IPS-20b (cell line): ENCODE data around the gene PPIP5K2.
A peak's percentile ranks its signal among the peaks of the same experiment; 100 is the strongest.

Source experiments
- H3K27ac ChIP-seq: one replicate; pipeline ENCODE4 v1.5.1; 2013; ENCODE audit warnings: low read length
- H3K27me3 ChIP-seq: 2 replicates; pipeline ENCODE4 v1.6.1; 2013; ENCODE audit warnings: mild to moderate bottlenecking, low read length, inconsistent platforms; ENCODE audit not compliant: insufficient read depth
- H3K36me3 ChIP-seq: 2 replicates; pipeline ENCODE4 v1.6.1; 2013; ENCODE audit warnings: low read depth, mild to moderate bottlenecking, inconsistent platforms, low read length, moderate library complexity; ENCODE audit not compliant: insufficient read depth
- H3K4me1 ChIP-seq: 2 replicates; pipeline ENCODE4 v1.6.1; 2013; ENCODE audit warnings: mild to moderate bottlenecking, control low read depth, inconsistent platforms, low read length, moderate library complexity; ENCODE audit not compliant: insufficient read depth
- H3K4me3 ChIP-seq: 2 replicates; pipeline ENCODE4 v1.5.1; 2013; ENCODE audit warnings: mild to moderate bottlenecking, low read length, inconsistent platforms
- H3K9ac ChIP-seq: 2 replicates; pipeline ENCODE4 v1.6.1; 2013; ENCODE audit warnings: low read depth, mild to moderate bottlenecking, inconsistent platforms, low read length, moderate library complexity
- H3K9me3 ChIP-seq: 2 replicates; pipeline ENCODE4 v1.6.1; 2013; ENCODE audit warnings: mild to moderate bottlenecking, low read depth, low read length, inconsistent platforms; ENCODE audit not compliant: insufficient read depth

The PPIP5K2 gene

DNA sequence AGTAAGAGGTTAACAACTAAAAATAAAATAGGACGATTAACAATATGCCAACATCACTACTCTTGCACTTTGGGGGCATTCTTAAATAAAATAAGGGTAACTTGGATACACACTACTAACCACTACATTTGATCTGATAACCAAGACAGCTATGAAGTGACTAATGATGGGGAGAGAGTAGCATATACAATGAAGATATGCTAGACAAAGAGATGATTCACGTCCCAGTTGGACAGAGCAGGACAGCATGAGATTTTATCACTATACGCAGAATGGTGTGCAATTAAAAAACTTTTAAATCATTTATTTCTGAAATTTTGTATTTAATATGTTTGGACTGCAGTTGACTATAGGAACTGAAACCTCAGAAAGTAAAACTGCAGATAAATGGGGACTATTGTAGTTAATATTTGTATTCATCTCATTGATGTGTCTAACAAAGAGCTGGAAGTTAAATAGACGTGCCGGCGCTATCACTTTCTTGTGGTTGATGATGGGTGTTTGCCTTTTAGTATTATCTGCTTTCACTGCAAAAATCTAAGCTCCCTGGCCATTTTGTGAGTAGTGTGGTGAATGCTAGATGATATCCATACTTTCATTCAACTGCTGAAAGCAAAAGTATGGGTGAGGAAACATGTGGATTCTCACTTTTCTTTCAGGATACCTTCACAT lies 18.9 kb upstream of the PPIP5K2 start:
- Histone ChIP-seq H3K9me3 (no peaks in the 10 kb centered on the region), H3K4me1 (no peaks in the 10 kb centered on the region), H3K9ac (no peak overlapping the region), H3K4me3 (no peak overlapping the region), H3K36me3 (peaks cover 11% of the 10 kb centered on the region; the same call in 1 of the 2 replicates), H3K27me3 (no peaks in the 10 kb centered on the region), H3K27ac (no peak overlapping the region)

DNA sequence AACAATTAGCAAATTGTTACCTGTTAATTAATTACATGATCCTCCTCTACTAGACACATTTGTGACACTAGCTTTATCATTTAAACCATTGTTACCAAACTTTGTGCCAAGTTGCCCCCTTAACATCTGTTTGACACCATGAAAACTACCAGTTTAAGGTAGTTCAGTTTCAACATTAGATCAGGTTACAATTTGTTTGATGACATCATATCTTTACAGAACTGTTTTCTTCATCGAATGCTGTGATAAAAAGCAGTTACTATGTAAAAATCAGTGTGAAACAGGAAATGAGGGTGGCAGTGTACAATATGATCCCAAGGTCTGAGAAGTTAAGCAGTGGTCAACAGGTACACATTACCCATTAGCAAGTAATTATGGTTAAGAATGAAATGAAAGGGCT lies 17.9 kb upstream of the PPIP5K2 start:
- Histone ChIP-seq H3K36me3 (peaks cover 11% of the 10 kb centered on the region; the same call in 1 of the 2 replicates), H3K9me3 (no peaks in the 10 kb centered on the region), H3K9ac (no peak overlapping the region), H3K4me3 (no peak overlapping the region), H3K4me1 (no peaks in the 10 kb centered on the region), H3K27ac (no peak overlapping the region), H3K27me3 (no peaks in the 10 kb centered on the region)

DNA sequence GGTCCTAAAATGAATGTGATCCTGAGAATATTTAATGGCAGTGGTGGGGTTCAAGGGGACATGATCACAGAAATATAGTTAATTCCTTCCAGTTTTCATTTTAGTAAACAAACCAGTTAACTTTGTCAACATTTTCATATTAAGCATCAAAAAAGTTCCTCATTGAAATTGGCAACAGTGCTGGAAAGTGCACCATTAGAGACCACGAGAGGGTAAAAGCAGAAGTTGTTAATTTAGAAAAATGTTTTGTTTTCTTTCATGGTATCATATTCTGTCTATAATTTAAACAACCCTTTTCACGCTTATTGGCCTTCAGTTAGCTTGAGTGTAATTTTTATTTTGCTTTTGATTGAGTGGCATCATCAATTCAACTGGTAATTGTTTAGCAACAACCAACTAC lies 12.0 kb upstream of the PPIP5K2 start:
- peaks cover 4% of the 10 kb centered on the region; the same call in 1 of the 2 replicates for H3K36me3 ChIP-seq
- H3K4me3 ChIP-seq = no peak overlapping the region
- H3K9ac ChIP-seq = no peak overlapping the region
- no peak overlapping the region for H3K27ac ChIP-seq
- peaks cover 9% of the 10 kb centered on the region; the same call in 1 of the 2 replicates for H3K4me1 ChIP-seq
- no peaks in the 10 kb centered on the region for H3K27me3 ChIP-seq
- H3K9me3 ChIP-seq = no peaks in the 10 kb centered on the region

DNA sequence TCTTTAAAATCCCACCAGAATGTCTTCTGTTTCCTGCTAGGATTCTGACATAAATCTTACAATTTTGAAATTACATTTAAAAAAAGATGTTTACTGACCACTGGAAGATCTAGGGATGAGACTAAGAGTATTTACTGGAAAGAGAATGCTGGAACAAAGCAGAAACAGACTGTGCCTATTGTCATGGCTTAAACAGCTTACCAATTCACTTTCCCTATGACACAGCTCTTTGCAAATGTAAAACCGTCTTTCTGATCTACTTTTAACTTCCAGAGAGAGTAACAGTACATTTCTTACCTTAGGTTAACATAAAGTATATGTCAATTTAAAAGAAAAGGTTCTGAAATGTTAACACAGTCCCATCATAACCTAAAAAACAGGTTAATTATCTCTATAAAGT lies 10.8 kb upstream of the PPIP5K2 start:
- Histone ChIP-seq H3K4me3 (peak overlapping the region; percentile 5; the same call in 1 of the 2 replicates), H3K27me3 (no peaks in the 10 kb centered on the region), H3K9me3 (no peaks in the 10 kb centered on the region), H3K4me1 (peaks cover 9% of the 10 kb centered on the region; the same call in 1 of the 2 replicates), H3K9ac (no peak overlapping the region), H3K27ac (no peak overlapping the region), H3K36me3 (no peaks in the 10 kb centered on the region)

DNA sequence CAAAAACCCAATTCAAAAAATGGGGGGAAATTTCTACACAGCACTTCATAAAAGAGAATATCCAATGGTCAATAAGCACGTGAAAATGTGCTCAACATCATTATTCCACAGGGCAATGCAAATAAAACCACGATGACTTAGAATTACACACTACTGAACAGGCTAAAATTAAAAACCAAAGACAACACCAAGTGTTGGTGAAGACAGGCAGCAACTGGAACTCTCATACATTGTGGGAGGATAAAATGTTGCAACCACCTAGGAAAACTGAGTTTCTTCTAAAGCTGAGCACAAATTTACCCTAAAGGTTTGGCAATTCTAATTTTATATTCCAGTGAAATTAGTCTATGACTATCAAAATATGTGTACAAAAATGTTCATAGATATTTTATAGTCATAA lies 9.7 kb upstream of the PPIP5K2 start:
- H3K4me1 ChIP-seq = peaks cover 9% of the 10 kb centered on the region; the same call in 1 of the 2 replicates
- H3K4me3 ChIP-seq = no peak overlapping the region
- no peaks in the 10 kb centered on the region for H3K36me3 ChIP-seq
- no peaks in the 10 kb centered on the region for H3K27me3 ChIP-seq
- H3K9ac ChIP-seq = no peak overlapping the region
- no peak overlapping the region for H3K27ac ChIP-seq
- H3K9me3 ChIP-seq = no peaks in the 10 kb centered on the region

DNA sequence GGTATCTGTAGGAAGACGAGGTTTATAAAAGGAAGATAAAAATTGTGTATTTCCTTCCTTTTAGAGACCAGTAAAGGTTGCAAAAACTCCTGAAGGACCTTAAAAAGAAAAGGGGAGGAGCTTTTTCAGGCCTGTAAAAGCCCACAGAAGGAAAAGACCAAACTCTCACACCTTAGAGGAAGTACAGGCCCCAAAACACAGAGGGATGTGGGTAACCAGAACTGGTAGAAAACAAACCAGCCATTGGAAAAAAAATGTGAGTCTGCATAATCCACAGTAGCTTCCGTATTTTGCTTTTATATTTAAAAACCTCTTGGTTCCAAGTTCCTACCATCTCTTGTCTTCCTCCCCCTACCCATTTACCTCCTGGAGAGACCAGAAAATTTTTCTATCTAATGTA lies 8.6 kb upstream of the PPIP5K2 start:
- peaks cover 9% of the 10 kb centered on the region; the same call in 1 of the 2 replicates for H3K4me1 ChIP-seq
- no peaks in the 10 kb centered on the region for H3K27me3 ChIP-seq
- H3K9ac ChIP-seq = no peak overlapping the region
- no peaks in the 10 kb centered on the region for H3K9me3 ChIP-seq
- H3K4me3 ChIP-seq = no peak overlapping the region
- H3K36me3 ChIP-seq = no peaks in the 10 kb centered on the region
- no peak overlapping the region for H3K27ac ChIP-seq

DNA sequence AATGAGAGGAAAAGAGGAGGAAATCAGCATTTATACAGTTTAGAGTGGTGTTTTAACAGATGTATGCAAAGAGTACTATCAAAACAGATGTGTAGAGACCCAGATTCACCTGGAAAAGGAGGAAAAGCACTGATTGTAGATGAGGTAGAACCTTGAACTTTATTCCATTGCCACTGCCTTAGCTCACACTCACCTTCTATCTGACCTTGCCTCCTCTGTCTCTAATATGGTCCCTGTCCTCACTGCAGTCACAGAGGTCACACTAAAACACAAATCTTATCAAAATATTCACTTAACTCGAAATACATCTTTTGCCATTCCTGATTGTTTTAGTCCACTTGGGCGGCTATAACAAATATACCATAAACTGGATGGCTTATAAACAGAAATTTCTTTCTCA lies 7.2 kb upstream of the PPIP5K2 start:
- Histone ChIP-seq H3K9me3 (no peaks in the 10 kb centered on the region), H3K4me1 (peaks cover 9% of the 10 kb centered on the region; the same call in 1 of the 2 replicates), H3K9ac (no peak overlapping the region), H3K4me3 (no peak overlapping the region), H3K27ac (no peak overlapping the region), H3K36me3 (no peaks in the 10 kb centered on the region), H3K27me3 (no peaks in the 10 kb centered on the region)

DNA sequence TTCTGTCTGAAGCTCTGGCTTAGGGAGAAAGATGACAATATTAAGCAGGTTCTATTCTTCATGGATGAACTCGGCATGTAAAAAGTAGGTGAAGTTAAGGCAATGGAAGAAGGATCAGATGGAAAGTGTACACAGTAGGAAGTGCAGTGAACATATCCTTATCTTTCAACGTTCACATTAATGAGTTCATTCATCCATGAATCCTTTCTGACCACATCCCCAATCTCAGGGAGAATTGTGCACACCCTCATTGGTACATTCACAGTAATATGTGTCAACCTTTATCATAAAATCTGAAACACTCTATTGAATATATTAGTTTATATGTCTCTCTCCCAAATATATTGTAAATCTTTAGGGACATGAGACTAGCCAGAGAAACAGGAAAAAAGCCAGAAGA lies 5.7 kb upstream of the PPIP5K2 start:
- H3K27me3 ChIP-seq = no peaks in the 10 kb centered on the region
- H3K36me3 ChIP-seq = no peaks in the 10 kb centered on the region
- no peaks in the 10 kb centered on the region for H3K9me3 ChIP-seq
- H3K4me1 ChIP-seq = peaks cover 5% of the 10 kb centered on the region; the same call in 1 of the 2 replicates
- no peak overlapping the region for H3K27ac ChIP-seq
- no peak overlapping the region for H3K4me3 ChIP-seq
- no peak overlapping the region for H3K9ac ChIP-seq

DNA sequence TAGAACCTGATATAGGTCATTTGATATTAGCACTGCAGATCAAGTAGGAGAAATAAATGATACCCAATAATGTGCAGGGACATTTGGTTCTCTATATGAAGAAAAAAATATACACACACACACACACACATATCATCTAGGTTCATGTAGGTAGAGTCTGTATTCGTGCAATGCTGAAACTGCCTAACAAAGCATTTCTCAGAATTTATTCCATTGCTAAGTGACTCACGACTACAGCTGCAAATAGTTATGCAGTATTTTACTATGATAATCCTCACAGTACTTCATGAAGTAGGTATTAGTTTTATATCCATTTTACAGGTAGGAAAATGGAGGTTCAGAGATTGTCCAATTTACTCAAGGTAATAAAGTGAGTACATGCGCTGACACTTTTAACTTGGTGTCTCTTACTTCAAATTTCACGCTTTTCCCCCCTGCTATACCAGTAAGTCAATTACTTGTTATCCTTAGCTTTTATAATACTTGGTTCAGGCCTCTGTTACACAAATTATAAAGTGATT lies 2.6 kb upstream of the PPIP5K2 start:
- peaks cover 6% of the 10 kb centered on the region; the same call in 1 of the 2 replicates for H3K4me1 ChIP-seq
- H3K9me3 ChIP-seq = no peaks in the 10 kb centered on the region
- H3K27ac ChIP-seq = no peak overlapping the region
- no peaks in the 10 kb centered on the region for H3K36me3 ChIP-seq
- H3K4me3 ChIP-seq = no peak overlapping the region
- H3K9ac ChIP-seq = no peak overlapping the region
- H3K27me3 ChIP-seq = no peaks in the 10 kb centered on the region

DNA sequence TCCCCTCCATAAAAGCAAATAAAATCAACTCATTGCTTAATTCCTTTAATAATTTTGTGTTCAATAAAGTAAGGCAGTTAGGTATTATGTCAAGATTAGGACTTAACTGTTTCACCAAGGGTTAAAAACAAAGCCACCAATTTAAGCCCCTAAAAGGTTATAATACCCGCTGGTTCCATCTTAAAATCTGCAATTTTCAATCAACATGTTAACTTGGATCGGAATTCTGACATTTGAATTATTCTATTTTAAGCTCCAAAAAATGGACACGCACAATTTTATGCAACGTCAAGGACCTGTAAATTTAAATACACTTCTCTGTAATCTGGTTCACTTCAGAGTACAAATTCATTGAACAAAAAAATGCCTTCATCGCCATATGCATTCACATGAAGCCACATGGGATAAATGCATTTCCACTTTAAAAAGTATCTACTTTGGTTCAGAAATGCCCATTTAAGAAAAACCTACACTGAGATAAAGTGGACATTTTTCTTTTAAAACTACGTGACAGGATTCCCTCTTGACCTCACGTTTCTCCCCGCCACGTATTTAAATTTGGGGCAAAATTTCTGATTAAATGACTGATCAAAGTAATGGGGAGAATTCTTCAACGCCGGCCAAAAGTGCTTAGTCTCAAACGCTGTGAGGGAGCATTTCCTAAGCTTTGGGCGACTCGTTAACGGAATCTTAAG lies 884 bp upstream of the PPIP5K2 start:
- no peaks in the 10 kb centered on the region for H3K36me3 ChIP-seq
- H3K4me1 ChIP-seq = peaks cover 6% of the 10 kb centered on the region; the same call in 1 of the 2 replicates
- no peaks in the 10 kb centered on the region for H3K27me3 ChIP-seq
- no peaks in the 10 kb centered on the region for H3K9me3 ChIP-seq
- H3K9ac ChIP-seq = peak overlapping the region; percentile 97
- H3K27ac ChIP-seq = peak overlapping the region; percentile 75
- H3K4me3 ChIP-seq = peak overlapping the region; percentile 96

DNA sequence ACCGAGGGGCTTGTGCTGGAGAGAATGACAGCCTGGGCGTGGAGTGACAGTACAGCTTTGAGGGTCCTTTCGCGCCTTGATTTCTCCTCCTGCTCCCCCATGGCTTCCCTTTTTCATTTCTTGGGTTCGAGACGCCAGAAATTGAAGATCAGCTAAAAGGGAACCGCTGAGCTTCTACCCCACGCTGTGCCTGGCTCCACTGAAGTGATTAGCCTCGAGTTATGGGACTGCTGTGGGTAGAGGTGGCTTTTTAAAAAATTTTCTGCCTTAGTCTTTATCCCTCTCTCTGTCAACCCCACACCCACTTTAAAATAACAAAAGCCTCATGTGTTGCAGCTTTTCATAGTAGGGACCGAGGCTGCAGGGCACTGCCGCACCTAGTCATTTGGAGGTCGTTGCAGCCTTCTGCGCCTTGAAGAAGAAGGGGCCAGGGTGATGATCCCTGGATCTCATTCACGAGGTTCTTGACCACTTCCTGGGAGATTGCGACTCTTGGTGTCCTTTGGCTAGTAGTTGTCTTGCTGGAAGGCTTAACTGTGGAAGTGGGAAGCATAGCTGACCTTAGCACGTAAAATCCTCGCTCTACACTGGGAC lies 603 bp downstream of the PPIP5K2 start:
- Histone ChIP-seq H3K9me3 (no peaks in the 10 kb centered on the region), H3K27ac (no peak overlapping the region), H3K4me3 (peak overlapping the region; percentile 96), H3K4me1 (peaks cover 6% of the 10 kb centered on the region; the same call in 1 of the 2 replicates), H3K9ac (peak overlapping the region; percentile 97), H3K36me3 (no peaks in the 10 kb centered on the region), H3K27me3 (no peaks in the 10 kb centered on the region)
